Fibroblast of lung (primary cell): Measurements from ENCODE around the gene TSHZ2. TPM values are rescaled to one million over a fixed set of nuclear protein-coding genes. Genes with fewer than 3 reads are reported as not detected.
"Not testable (repeated sequence)": the region's sequence is repeated elsewhere in the genome, so short reads cannot be mapped to it uniquely, and the experiment has no call there.

Source experiments
- DNase-seq, 2 donors: peaks; one replicate each; pipeline versions ENCODE4 v3.0.0 to v3.0.0-alpha.2; 2010; ENCODE audit warnings: low read depth in 2 of 2
- H2AFZ ChIP-seq: 2 replicates; pipeline ENCODE4 v1.5.1; 2012; ENCODE audit warnings: low read length, control low read depth, inconsistent platforms
- H3K27ac ChIP-seq: 2 replicates; pipeline ENCODE4 v1.5.1; 2011; ENCODE audit warnings: low read length, control low read depth; ENCODE audit not compliant: insufficient read depth
- H3K27me3 ChIP-seq: 2 replicates; pipeline ENCODE4 v1.5.1; 2011; ENCODE audit warnings: mild to moderate bottlenecking, low read length; ENCODE audit not compliant: control insufficient read depth, insufficient read depth
- H3K36me3 ChIP-seq: 2 replicates; pipeline ENCODE4 v1.5.1; 2011; ENCODE audit warnings: low read length; ENCODE audit not compliant: control insufficient read depth, insufficient read depth
- H3K4me1 ChIP-seq: 2 replicates; pipeline ENCODE4 v1.5.1; 2011; ENCODE audit warnings: low read length; ENCODE audit not compliant: control insufficient read depth, insufficient read depth; ENCODE audit errors: extremely low read depth
- H3K4me2 ChIP-seq: 2 replicates; pipeline ENCODE4 v1.5.1; 2011; ENCODE audit warnings: low read length, control low read depth; ENCODE audit not compliant: insufficient read depth; ENCODE audit errors: extremely low read depth
- H3K4me3 ChIP-seq, 4 experiments: fragments of 200-600 bp in 1 of 4; sonication (generic) in 1 of 4; replicated peaks in 1 of 4; 2 replicates each; pipeline ENCODE4 v1.5.1; 2011 to 2016; ENCODE audit warnings: low read length in 4 of 4, low read depth in 3 of 4, mild to moderate bottlenecking in 3 of 4, control low read depth in 2 of 4, inconsistent platforms in 1 of 4, mixed read lengths in 1 of 4; ENCODE audit not compliant: insufficient read depth in 1 of 4; ENCODE audit errors: control extremely low read depth in 1 of 4
- H3K79me2 ChIP-seq: 2 replicates; pipeline ENCODE4 v1.5.1; 2012; ENCODE audit warnings: mild to moderate bottlenecking, low read length, inconsistent platforms; ENCODE audit not compliant: control insufficient read depth, insufficient read depth
- H3K9ac ChIP-seq: 2 replicates; pipeline ENCODE4 v1.5.1; 2011; ENCODE audit warnings: mild to moderate bottlenecking, low read length, control low read depth; ENCODE audit not compliant: insufficient read depth
- H3K9me3 ChIP-seq: 2 replicates; pipeline ENCODE4 v1.5.1; 2012; ENCODE audit warnings: low read depth, low read length; ENCODE audit not compliant: control insufficient read depth, insufficient read depth
- H4K20me1 ChIP-seq: 2 replicates; pipeline ENCODE4 v1.5.1; 2011; ENCODE audit warnings: low read length; ENCODE audit not compliant: control insufficient read depth, insufficient read depth; ENCODE audit errors: extremely low read depth
- CTCF ChIP-seq, 2 donors: IDR thresholded peaks in 1 of 2; conservative IDR thresholded peaks in 1 of 2; 1 replicate in 1 of 2; 2 replicates in 1 of 2; pipeline ENCODE4 v1.5.1; 2011 to 2012; ENCODE audit warnings: low read length in 2 of 2, control low read depth in 1 of 2, inconsistent platforms in 1 of 2, low read depth in 1 of 2, mild to moderate bottlenecking in 1 of 2
- EZH2 ChIP-seq: IDR thresholded peaks from 2 replicates; pipeline ENCODE4 v1.5.1; 2012; ENCODE audit warnings: low read length, control low read depth, mild to moderate bottlenecking; ENCODE audit errors: missing control alignments
- polyA plus RNA-seq, 2 donors: library from polyadenylated mRNA; depleted of rRNA in 1 of 2; stranded (reverse) in 1 of 2; unstranded in 1 of 2; fragments of >200 nt; gene quantifications; 2 replicates each; pipeline ENCODE4 v1.2.1, GENCODE V29; 2011 to 2012; ENCODE audit warnings: missing spikeins in 1 of 2
- total RNA-seq: library from RNA; depleted of rRNA; stranded (reverse); fragments of >200 nt; gene quantifications from 2 replicates; pipeline ENCODE4 v1.2.1, GENCODE V29; 2014

Gene TSHZ2
- total and polyA plus RNA-seq, 2 donors (not counting 1 experiment from before 2014, with no cell fraction given) = 0.15 to 2.6 TPM

- Histone ChIP-seq H4K20me1 (no peaks in the 10 kb centered on the region), H3K27ac (no peak overlapping the region)
- TF ChIP-seq EZH2 (no peak), CTCF (conservative IDR thresholded peaks at IDR 0.05 in 1 of 2, IDR thresholded peaks at IDR 0.05 in 1 of 2; ENCODE audit: low read depth in 1 of 2, low read length in 2 of 2) (no peak)
Observed at GRCh38 chr20:53500651-53501050, 528.5 kb downstream of the TSHZ2 start.

GRCh38 chr20:53502820-53503219 is 530.7 kb downstream of the TSHZ2 start:
- Histone ChIP-seq H4K20me1 (no peaks in the 10 kb centered on the region), H3K27me3 (no peaks in the 10 kb centered on the region), H3K79me2 (no peaks in the 10 kb centered on the region), H3K36me3 (no peaks in the 10 kb centered on the region), H3K27ac (no peak overlapping the region), H3K9ac (no peak overlapping the region), H3K9me3 (no peaks in the 10 kb centered on the region), H3K4me1 (no peaks in the 10 kb centered on the region), H3K4me2 (no peak overlapping the region), H2AFZ (no peak overlapping the region), H3K4me3 (no peak overlapping the region)
- no peak for TF ChIP-seq EZH2
- no peak for TF ChIP-seq CTCF (conservative IDR thresholded peaks at IDR 0.05 in 1 of 2, IDR thresholded peaks at IDR 0.05 in 1 of 2; ENCODE audit: low read depth in 1 of 2, low read length in 2 of 2)
- no peak for DNase-seq

More at GRCh38 chr20:53500651-53501050, 528.5 kb downstream of the TSHZ2 start:
- no peak for DNase-seq
- Histone ChIP-seq H3K9me3 (no peaks in the 10 kb centered on the region), H3K4me3 (no peak overlapping the region), H3K4me2 (no peak overlapping the region), H3K36me3 (no peaks in the 10 kb centered on the region), H2AFZ (no peak overlapping the region), H3K9ac (no peak overlapping the region), H3K4me1 (no peaks in the 10 kb centered on the region), H3K27me3 (no peaks in the 10 kb centered on the region), H3K79me2 (no peaks in the 10 kb centered on the region)

GRCh38 chr20:53503517-53503919 is 531.4 kb downstream of the TSHZ2 start:
- no peaks in the 10 kb centered on the region for H3K4me1 ChIP-seq
- H3K79me2 ChIP-seq = no peaks in the 10 kb centered on the region
- no peak overlapping the region for H2AFZ ChIP-seq
- H3K27me3 ChIP-seq = no peaks in the 10 kb centered on the region
- H3K27ac ChIP-seq = no peak overlapping the region
- no peaks in the 10 kb centered on the region for H3K9me3 ChIP-seq
- no peaks in the 10 kb centered on the region for H4K20me1 ChIP-seq
- no peak overlapping the region for H3K4me2 ChIP-seq
- no peak overlapping the region for H3K9ac ChIP-seq
- no peak for DNase-seq
- no peaks in the 10 kb centered on the region for H3K36me3 ChIP-seq
- TF ChIP-seq EZH2 (no peak), CTCF (conservative IDR thresholded peaks at IDR 0.05 in 1 of 2, IDR thresholded peaks at IDR 0.05 in 1 of 2; ENCODE audit: low read depth in 1 of 2, low read length in 2 of 2) (no peak)
- H3K4me3 ChIP-seq = no peak overlapping the region

- not testable (repeated sequence) for H3K36me3 ChIP-seq, H3K4me2 ChIP-seq, H3K9ac ChIP-seq
Observed at GRCh38 chr20:53504106-53504505, 531.9 kb downstream of the TSHZ2 start.

More at GRCh38 chr20:53504106-53504505, 531.9 kb downstream of the TSHZ2 start:
- not testable (repeated sequence) for H3K79me2 ChIP-seq, H3K4me1 ChIP-seq, H2AFZ ChIP-seq, H3K9me3 ChIP-seq, DNase-seq, H3K27me3 ChIP-seq, H4K20me1 ChIP-seq, H3K27ac ChIP-seq, H3K4me3 ChIP-seq
